ENCODE measurements around the gene RBM33. TPM values are rescaled to one million over a fixed set of nuclear protein-coding genes. Genes with fewer than 3 reads are reported as not detected.

RBM33 gene
- total and polyA plus RNA-seq, 2 donors = 23.5 to 58.5 TPM

DNA sequence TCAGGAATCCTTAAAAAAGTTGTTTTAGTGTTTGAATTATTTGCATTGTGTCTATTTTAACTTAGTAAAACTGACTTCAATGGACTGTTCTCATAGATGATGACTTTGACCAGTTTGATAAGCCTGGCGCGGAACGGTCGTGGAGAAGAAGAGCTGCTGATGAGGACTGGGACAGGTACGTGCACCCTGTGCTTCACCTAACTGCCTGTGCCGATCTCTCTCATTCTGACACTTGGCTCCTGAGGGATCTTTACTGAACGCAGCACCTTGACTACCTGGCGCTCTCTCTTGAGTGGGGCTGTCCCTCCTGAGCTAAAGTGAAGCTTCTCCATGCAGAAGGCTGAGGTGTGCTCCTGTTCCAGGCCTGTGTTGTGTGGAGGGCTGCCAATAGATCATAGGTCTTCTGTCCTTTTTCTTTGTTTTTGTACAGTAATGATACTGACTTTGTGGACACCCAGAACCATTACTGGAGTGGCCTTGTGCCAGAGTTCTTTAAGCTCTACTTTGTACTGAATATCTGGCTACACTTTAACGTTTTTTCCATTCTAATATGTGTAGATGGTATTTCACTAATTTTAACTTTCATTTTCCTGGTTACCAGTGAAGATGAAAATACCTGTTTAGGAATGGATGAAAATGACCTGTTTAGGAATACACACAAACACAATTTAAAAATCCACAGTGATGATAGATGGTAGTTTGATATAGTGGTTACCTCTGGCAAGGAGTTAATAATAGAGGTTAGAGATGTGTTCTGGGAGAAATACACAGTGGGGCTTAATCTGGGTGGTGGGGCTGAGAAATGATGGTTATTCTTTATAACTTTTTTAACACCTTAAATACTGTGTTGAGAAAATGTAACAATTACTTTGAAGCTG is 20.9 kb downstream of the RBM33 start:
- no peak overlapping the region for H3K4me3 ChIP-seq (ENCODE audit: low read length in 2 of 2)
- no peak for DNase-seq (ENCODE audit: low read depth in 6 of 9, low spot score in 9 of 9)
- no peak overlapping the region for H3K27ac ChIP-seq (ENCODE audit: low read depth in 1 of 2, low read length in 1 of 2)
- H3K27me3 ChIP-seq (ENCODE audit: control insufficient read depth in 2 of 2, insufficient read depth in 1 of 2, low read length in 1 of 2) = no peaks in the 10 kb centered on the region
- H3K9me3 ChIP-seq (ENCODE audit: control insufficient read depth in 2 of 2, insufficient read depth in 1 of 2, low read length in 1 of 2) = no peaks in the 10 kb centered on the region
- H3K36me3 ChIP-seq (ENCODE audit: control insufficient read depth in 2 of 2, insufficient read depth in 2 of 2, low read length in 1 of 2) = peaks cover 23 to 35% of the 10 kb centered on the region in 2 donors
- 95% methylated on average over 9 of the region's 9 CpGs for WGBS
- peaks cover 0 to 3% of the 10 kb centered on the region in 2 donors for H3K4me1 ChIP-seq (ENCODE audit: control insufficient read depth in 2 of 2, insufficient read depth in 2 of 2, low read length in 2 of 2)

DNA sequence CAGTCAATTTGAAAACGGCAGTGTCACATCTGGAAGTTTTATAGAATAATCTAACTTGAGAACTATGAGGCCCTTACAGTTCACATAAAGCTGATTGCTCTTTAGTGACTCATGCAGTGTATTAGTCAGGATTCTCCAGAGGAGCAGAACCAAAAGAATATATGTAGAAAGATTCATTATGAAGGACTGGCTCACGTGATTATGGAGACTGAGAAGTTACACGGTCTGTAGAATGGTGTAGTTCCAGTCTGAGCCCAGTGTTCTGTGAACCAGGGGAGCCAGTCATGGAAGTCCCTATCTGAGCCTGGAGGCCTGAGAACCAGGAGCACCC is 21.5 kb downstream of the RBM33 start:
- DNase-seq (ENCODE audit: low read depth in 6 of 9, low spot score in 9 of 9) = no peak
- no peak overlapping the region for H3K27ac ChIP-seq (ENCODE audit: low read depth in 1 of 2, low read length in 1 of 2)
- H3K36me3 ChIP-seq (ENCODE audit: control insufficient read depth in 2 of 2, insufficient read depth in 2 of 2, low read length in 1 of 2) = peaks cover 26 to 38% of the 10 kb centered on the region in 2 donors
- WGBS = 97% methylated on average over 3 of the region's 3 CpGs
- no peaks in the 10 kb centered on the region for H3K9me3 ChIP-seq (ENCODE audit: control insufficient read depth in 2 of 2, insufficient read depth in 1 of 2, low read length in 1 of 2)
- H3K27me3 ChIP-seq (ENCODE audit: control insufficient read depth in 2 of 2, insufficient read depth in 1 of 2, low read length in 1 of 2) = no peaks in the 10 kb centered on the region
- no peak overlapping the region for H3K4me3 ChIP-seq (ENCODE audit: low read length in 2 of 2)
- H3K4me1 ChIP-seq (ENCODE audit: control insufficient read depth in 2 of 2, insufficient read depth in 2 of 2, low read length in 2 of 2) = peaks cover 0 to 3% of the 10 kb centered on the region in 2 donors

GRCh38 chr7:155667241-155667829 is 22.9 kb downstream of the RBM33 start:
- WGBS = 89% methylated on average over 6 of the region's 6 CpGs
- Histone ChIP-seq H3K4me3 (ENCODE audit: low read length in 2 of 2) (no peak overlapping the region), H3K9me3 (ENCODE audit: control insufficient read depth in 2 of 2, insufficient read depth in 1 of 2, low read length in 1 of 2) (no peaks in the 10 kb centered on the region), H3K36me3 (ENCODE audit: control insufficient read depth in 2 of 2, insufficient read depth in 2 of 2, low read length in 1 of 2) (peaks cover 26 to 38% of the 10 kb centered on the region in 2 donors), H3K4me1 (ENCODE audit: control insufficient read depth in 2 of 2, insufficient read depth in 2 of 2, low read length in 2 of 2) (peaks cover 0 to 3% of the 10 kb centered on the region in 2 donors), H3K27me3 (ENCODE audit: control insufficient read depth in 2 of 2, insufficient read depth in 1 of 2, low read length in 1 of 2) (no peaks in the 10 kb centered on the region), H3K27ac (ENCODE audit: low read depth in 1 of 2, low read length in 1 of 2) (no peak overlapping the region)
- no peak for DNase-seq (ENCODE audit: low read depth in 6 of 9, low spot score in 9 of 9)

DNA sequence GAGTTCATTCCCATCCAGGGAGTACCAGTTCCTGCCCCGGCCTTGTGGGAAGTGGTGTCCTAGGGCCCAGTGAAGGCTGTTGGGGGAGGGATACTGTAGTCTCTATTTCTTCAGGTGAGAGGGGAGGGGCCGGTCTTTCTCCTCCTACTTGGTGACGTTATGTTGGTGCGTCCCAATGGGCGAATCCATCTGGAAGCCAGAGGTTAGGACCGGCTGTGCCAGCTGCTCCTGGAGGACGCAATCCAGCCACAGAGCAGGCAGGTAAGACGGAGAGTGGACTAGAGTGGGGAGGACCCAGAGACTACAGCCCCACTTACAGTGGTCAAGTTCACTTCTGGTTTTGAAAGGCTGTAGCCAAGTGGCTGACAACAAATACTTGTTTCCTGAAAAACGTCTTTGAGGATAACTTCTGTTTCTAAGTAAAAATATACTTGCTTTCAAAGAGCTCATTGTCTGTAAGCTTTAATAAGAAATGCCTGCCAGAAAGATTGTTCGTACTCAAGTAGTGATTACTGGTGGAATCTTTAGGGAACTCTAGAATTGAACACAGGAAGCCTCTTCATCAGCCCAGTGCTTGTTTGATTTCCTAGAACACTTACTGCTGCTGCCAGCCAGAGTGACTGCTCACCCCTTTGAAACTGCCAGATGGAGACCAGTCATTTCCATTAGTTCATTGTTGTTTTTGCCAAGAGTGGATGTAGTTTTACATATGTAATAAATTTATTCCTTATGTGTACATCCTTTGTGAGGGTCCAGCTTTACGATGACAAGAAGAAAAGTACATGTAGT is 25.4 kb downstream of the RBM33 start:
- Histone ChIP-seq H3K27me3 (ENCODE audit: control insufficient read depth in 2 of 2, insufficient read depth in 1 of 2, low read length in 1 of 2) (no peaks in the 10 kb centered on the region), H3K27ac (ENCODE audit: low read depth in 1 of 2, low read length in 1 of 2) (no peak overlapping the region), H3K36me3 (ENCODE audit: control insufficient read depth in 2 of 2, insufficient read depth in 2 of 2, low read length in 1 of 2) (peaks cover 29 to 40% of the 10 kb centered on the region in 2 donors), H3K4me1 (ENCODE audit: control insufficient read depth in 2 of 2, insufficient read depth in 2 of 2, low read length in 2 of 2) (no peaks in the 10 kb centered on the region), H3K9me3 (ENCODE audit: control insufficient read depth in 2 of 2, insufficient read depth in 1 of 2, low read length in 1 of 2) (no peaks in the 10 kb centered on the region), H3K4me3 (ENCODE audit: low read length in 2 of 2) (no peak overlapping the region)
- no peak for DNase-seq (ENCODE audit: low read depth in 6 of 9, low spot score in 9 of 9)
- 90% methylated on average over 11 of the region's 11 CpGs for WGBS

DNA sequence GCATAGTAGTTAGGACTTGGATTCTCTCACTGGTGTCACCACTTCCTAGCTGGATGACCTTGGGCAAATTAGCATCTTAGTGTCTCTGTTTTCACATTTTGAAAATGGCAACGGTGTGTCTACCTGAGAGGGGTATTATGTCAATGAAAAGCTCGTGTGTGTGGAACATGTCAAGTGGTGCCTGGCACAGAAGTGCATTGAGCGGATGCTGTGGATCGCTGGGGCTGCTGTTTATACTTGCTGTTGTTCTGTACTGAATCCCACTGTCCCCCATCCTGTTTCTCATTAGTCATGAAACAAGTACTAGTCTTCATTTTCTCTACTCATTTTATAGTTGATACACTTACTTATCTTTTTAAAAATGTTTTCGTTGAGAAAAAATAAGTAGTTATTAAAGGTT is 26.1 kb downstream of the RBM33 start:
- H3K36me3 ChIP-seq (ENCODE audit: control insufficient read depth in 2 of 2, insufficient read depth in 2 of 2, low read length in 1 of 2) = peaks cover 24 to 37% of the 10 kb centered on the region in 2 donors
- 86% methylated on average over 5 of the region's 5 CpGs for WGBS
- H3K4me1 ChIP-seq (ENCODE audit: control insufficient read depth in 2 of 2, insufficient read depth in 2 of 2, low read length in 2 of 2) = no peaks in the 10 kb centered on the region
- DNase-seq (ENCODE audit: low read depth in 6 of 9, low spot score in 9 of 9) = no peak
- H3K9me3 ChIP-seq (ENCODE audit: control insufficient read depth in 2 of 2, insufficient read depth in 1 of 2, low read length in 1 of 2) = no peaks in the 10 kb centered on the region
- no peak overlapping the region for H3K4me3 ChIP-seq (ENCODE audit: low read length in 2 of 2)
- H3K27ac ChIP-seq (ENCODE audit: low read depth in 1 of 2, low read length in 1 of 2) = no peak overlapping the region
- H3K27me3 ChIP-seq (ENCODE audit: control insufficient read depth in 2 of 2, insufficient read depth in 1 of 2, low read length in 1 of 2) = no peaks in the 10 kb centered on the region

DNA sequence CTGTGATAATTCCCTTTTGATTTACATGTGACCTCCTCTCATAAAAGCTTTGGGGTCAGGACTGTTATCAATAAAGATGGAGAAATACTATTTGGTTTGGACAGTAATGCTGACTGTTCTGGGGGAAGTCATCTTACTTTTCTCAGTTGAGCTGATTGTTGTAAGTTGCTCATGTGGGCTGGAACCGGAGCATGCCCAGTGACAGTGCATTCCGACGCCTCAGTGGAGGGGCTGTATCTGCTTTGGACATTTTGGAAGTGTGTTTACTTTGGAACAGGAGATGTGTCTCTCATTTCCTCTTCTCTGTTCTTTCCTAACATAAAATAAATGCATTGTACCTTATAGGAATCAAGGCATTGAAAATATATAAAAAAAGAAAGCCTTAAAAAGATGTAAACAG is 30.1 kb downstream of the RBM33 start:
- H3K4me3 ChIP-seq (ENCODE audit: low read length in 2 of 2) = no peak overlapping the region
- no peak overlapping the region for H3K27ac ChIP-seq (ENCODE audit: low read depth in 1 of 2, low read length in 1 of 2)
- no peaks in the 10 kb centered on the region for H3K27me3 ChIP-seq (ENCODE audit: control insufficient read depth in 2 of 2, insufficient read depth in 1 of 2, low read length in 1 of 2)
- no peak for DNase-seq (ENCODE audit: low read depth in 6 of 9, low spot score in 9 of 9)
- H3K9me3 ChIP-seq (ENCODE audit: control insufficient read depth in 2 of 2, insufficient read depth in 1 of 2, low read length in 1 of 2) = no peaks in the 10 kb centered on the region
- no peaks in the 10 kb centered on the region for H3K4me1 ChIP-seq (ENCODE audit: control insufficient read depth in 2 of 2, insufficient read depth in 2 of 2, low read length in 2 of 2)
- WGBS = 97% methylated on average over 3 of the region's 3 CpGs
- H3K36me3 ChIP-seq (ENCODE audit: control insufficient read depth in 2 of 2, insufficient read depth in 2 of 2, low read length in 1 of 2) = peaks cover 15 to 26% of the 10 kb centered on the region in 2 donors

GRCh38 chr7:155676052-155676451 is 31.6 kb downstream of the RBM33 start:
- Histone ChIP-seq H3K27ac (ENCODE audit: low read depth in 1 of 2, low read length in 1 of 2) (no peak overlapping the region), H3K4me1 (ENCODE audit: control insufficient read depth in 2 of 2, insufficient read depth in 2 of 2, low read length in 2 of 2) (no peaks in the 10 kb centered on the region), H3K36me3 (ENCODE audit: control insufficient read depth in 2 of 2, insufficient read depth in 2 of 2, low read length in 1 of 2) (peaks cover 19 to 29% of the 10 kb centered on the region in 2 donors), H3K4me3 (ENCODE audit: low read length in 2 of 2) (no peak overlapping the region), H3K9me3 (ENCODE audit: control insufficient read depth in 2 of 2, insufficient read depth in 1 of 2, low read length in 1 of 2) (no peaks in the 10 kb centered on the region), H3K27me3 (ENCODE audit: control insufficient read depth in 2 of 2, insufficient read depth in 1 of 2, low read length in 1 of 2) (no peaks in the 10 kb centered on the region)
- no peak for DNase-seq (ENCODE audit: low read depth in 6 of 9, low spot score in 9 of 9)
- WGBS = 68% methylated on average over 8 of the region's 8 CpGs

DNA sequence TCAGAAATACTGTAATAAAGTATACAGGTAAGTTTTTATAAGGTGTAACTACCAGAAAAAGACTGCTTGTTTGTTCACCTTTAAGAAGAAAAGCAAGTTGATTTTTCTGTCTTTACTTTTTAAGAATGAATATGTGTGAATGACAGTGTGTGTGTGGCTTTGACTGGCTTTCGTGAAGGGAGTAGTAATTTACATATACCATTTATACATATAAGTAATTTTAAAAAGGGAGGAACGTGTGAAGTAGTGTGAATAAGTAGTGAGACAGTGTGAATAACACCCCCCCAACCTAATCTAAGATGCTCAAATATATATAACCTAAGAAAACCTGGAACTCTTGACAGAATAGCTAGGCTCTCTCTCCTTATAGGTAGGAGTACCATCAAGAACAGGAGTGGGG is 33.2 kb downstream of the RBM33 start:
- DNase-seq (ENCODE audit: low read depth in 6 of 9, low spot score in 9 of 9) = no peak
- H3K4me1 ChIP-seq (ENCODE audit: control insufficient read depth in 2 of 2, insufficient read depth in 2 of 2, low read length in 2 of 2) = no peaks in the 10 kb centered on the region
- no peaks in the 10 kb centered on the region for H3K27me3 ChIP-seq (ENCODE audit: control insufficient read depth in 2 of 2, insufficient read depth in 1 of 2, low read length in 1 of 2)
- 95% methylated on average over 2 of the region's 2 CpGs for WGBS
- H3K9me3 ChIP-seq (ENCODE audit: control insufficient read depth in 2 of 2, insufficient read depth in 1 of 2, low read length in 1 of 2) = no peaks in the 10 kb centered on the region
- no peak overlapping the region for H3K4me3 ChIP-seq (ENCODE audit: low read length in 2 of 2)
- no peak overlapping the region for H3K27ac ChIP-seq (ENCODE audit: low read depth in 1 of 2, low read length in 1 of 2)
- H3K36me3 ChIP-seq (ENCODE audit: control insufficient read depth in 2 of 2, insufficient read depth in 2 of 2, low read length in 1 of 2) = peaks cover 25 to 45% of the 10 kb centered on the region in 2 donors

DNA sequence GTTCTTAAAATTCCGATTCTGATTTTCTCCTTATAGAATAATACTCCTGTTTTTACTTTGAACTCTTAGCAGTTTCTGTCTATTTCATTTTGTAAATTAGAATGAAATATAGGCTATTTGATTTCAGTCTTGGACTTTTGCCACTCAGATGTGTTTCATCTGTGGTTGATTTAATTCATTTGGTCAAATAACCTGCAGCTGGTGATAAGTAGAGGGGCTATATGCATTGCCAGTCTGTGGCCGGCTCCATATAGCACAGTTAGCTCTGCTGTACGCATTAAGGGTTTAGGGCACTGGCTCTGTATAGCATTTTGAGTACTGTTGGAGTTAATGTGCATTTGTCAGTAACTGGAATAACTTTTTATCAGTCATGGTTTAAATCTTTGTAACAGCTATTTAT is 35.7 kb downstream of the RBM33 start:
- Histone ChIP-seq H3K4me3 (ENCODE audit: low read length in 2 of 2) (no peak overlapping the region), H3K27me3 (ENCODE audit: control insufficient read depth in 2 of 2, insufficient read depth in 1 of 2, low read length in 1 of 2) (no peaks in the 10 kb centered on the region), H3K36me3 (ENCODE audit: control insufficient read depth in 2 of 2, insufficient read depth in 2 of 2, low read length in 1 of 2) (peaks cover 25 to 56% of the 10 kb centered on the region in 2 donors), H3K9me3 (ENCODE audit: control insufficient read depth in 2 of 2, insufficient read depth in 1 of 2, low read length in 1 of 2) (no peaks in the 10 kb centered on the region), H3K27ac (ENCODE audit: low read depth in 1 of 2, low read length in 1 of 2) (no peak overlapping the region), H3K4me1 (ENCODE audit: control insufficient read depth in 2 of 2, insufficient read depth in 2 of 2, low read length in 2 of 2) (peaks cover 0 to 2% of the 10 kb centered on the region in 2 donors)
- DNase-seq (ENCODE audit: low read depth in 6 of 9, low spot score in 9 of 9) = no peak
- WGBS = 97% methylated on average over 3 of the region's 3 CpGs
